HG03460 (cell line): ENCODE data around the gene DCBLD1.
"Not testable (repeated sequence)": the region's sequence is repeated elsewhere in the genome, so short reads cannot be mapped to it uniquely, and the experiment has no call there.

Experiments used
- ATAC-seq: cut with Tn5 transposase; IDR thresholded peaks from one replicate; pipeline ENCODE4 v1.9.1; 2021; ENCODE audit not compliant: unreplicated experiment

The DCBLD1 gene

GRCh38 chr6:117482240-117483003, at the start of gene DCBLD1:
DCBLD1 (plus strand) TSS chr6:117482674; CDS start chr6:117482782, 108 bp downstream.
- peak; percentile 64 for ATAC-seq

GRCh38 chr6:117440706-117441525, 41.6 kb upstream of the DCBLD1 start:
- ATAC-seq, result no peak

- no peak for ATAC-seq
These were observed 40.6 kb upstream of the DCBLD1 start for GRCh38 chr6:117441824-117442264.

DNA sequence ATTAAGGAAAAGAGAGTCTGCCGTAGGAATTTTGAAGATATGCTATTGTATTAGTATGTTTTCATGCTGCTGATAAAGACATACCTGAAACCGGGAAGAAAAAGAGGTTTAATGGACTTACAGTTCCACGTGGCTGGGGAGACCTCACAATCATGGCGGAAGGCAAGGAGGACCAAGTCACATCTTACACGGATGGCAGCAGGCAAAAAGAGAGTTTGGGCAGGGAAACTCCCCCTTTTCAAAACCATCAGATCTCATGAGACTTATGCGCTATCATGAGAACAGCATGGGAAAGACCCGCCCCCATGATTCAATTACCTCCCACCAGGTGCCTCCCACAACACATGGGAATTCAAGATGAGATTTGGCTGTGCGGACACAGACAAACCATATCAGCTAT, 40.2 kb upstream of the DCBLD1 start:
- not testable (repeated sequence) for ATAC-seq

- ATAC-seq, result no peak
These were observed 37.9 kb upstream of the DCBLD1 start for GRCh38 chr6:117444600-117444999.

- ATAC-seq, result no peak
These were observed 35.6 kb upstream of the DCBLD1 start for GRCh38 chr6:117446861-117447260.

DNA sequence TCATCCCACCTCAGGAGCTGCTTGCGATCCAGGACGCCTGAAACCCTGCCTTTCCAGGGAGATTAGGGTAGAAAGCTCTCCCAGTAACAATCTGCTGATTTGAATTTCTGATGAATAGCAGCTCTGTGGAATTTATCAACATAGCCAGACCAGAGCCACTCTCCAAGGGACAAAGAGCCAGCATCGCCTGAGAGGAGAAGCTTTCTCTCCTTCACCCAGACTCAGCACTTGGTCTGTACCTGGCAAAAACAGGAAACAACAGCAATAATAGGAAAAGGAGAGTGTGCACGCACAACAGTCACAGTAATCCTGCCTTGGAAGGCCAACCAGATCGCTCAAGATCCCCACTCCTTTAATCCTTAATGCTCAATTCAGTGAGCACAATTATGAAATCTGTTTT, 34.5 kb upstream of the DCBLD1 start:
- no peak for ATAC-seq

DNA sequence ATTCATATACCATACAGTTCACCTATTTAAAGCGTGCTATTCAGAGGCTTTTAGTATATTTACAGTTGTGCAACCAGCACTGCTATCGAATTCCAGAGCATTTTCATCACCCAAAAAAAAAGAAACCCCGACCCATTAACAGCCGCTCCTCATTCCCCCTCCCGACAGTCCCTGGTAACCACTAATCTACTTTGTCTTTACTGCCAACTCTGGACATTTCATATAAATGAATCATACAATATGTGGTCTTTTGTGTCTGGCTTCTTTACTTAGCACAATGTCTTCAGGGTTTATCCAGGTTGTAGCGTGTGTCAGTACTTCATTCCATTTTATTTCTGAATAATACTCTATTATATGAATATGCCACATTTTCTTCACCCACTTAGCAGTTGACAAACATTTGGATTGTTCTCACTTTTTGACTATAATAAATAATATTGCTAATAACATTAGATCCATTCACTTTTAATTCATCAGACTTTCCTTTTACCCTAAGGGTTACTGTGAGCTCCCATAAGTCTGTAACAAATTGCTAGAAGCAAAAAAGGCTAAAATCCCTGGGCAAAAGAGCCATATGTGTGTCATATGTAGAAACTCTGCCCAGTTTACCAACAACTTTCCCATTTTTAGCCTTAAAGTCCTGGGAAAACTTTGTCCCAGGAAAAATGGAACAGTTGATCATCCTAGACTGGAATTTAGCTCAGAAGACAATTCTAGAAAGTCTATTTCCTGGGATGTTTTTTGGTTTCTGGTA, 33.6 kb upstream of the DCBLD1 start:
- ATAC-seq, result no peak

DNA sequence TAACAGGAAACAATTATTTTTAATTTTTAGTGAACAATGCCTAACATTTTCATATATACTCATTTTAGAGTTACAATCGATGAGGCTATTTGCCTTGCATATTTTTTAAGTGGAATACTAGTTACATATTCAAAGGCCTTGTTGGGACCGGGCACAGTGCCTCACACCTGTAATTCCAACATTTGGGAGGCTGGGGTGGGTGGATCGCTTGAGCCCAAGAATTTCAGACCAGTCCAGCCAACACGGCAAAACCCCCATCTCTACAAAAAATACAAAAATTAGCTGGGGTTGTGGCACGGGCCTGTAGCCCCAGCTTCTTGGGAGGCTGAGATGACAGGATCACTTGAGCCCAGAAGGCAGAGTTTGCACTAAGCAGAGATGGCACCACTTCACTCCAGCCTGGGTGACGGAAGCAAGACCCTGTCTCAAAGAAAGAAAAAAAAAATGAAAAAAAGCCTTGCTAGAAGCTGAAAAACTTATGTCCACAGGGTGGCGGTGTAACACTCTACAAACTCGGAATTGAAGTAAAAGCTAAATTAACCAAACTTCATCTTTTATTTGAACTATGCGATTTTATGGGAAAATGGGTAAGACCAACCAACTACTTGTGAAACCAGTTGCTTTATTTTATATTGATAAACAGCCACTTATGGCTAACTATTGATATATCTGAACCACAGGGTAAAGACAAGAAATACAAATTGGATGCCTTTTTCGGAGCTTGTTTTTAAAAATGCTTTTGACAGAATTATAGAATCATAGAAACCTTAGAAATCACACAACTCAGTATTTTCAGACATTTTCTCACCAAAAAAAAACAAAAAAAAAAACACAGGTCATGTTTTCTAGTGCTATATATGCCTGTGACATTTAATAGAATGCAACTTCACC, 32.7 kb upstream of the DCBLD1 start:
- no peak for ATAC-seq

- ATAC-seq, result no peak
These were observed 30.8 kb upstream of the DCBLD1 start for GRCh38 chr6:117451671-117452070.

GRCh38 chr6:117456250-117456649, 26.2 kb upstream of the DCBLD1 start:
- no peak for ATAC-seq

DNA sequence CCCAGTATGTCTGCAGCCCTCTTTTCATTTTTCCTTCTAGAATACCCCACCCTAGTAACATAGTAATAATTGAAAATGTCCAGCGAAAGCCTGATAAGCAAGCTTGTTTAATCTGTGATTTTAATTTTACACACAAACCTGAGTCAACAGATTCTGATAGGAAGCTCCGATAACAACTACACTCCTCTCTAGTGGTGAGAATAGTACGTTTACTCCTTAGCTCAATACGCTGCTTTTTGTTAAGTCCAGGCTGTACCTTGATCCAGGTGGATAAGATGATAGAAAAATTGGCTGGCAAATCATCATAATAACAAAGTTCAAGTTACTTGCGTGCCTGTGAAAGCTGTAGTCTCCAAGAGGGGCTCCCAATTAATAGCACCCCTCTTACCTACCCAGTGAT, 25.5 kb upstream of the DCBLD1 start:
- no peak for ATAC-seq

GRCh38 chr6:117459204-117459944, 23.1 kb upstream of the DCBLD1 start:
- no peak for ATAC-seq

GRCh38 chr6:117463762-117464665, 18.5 kb upstream of the DCBLD1 start:
- peak; percentile 57 for ATAC-seq

DNA sequence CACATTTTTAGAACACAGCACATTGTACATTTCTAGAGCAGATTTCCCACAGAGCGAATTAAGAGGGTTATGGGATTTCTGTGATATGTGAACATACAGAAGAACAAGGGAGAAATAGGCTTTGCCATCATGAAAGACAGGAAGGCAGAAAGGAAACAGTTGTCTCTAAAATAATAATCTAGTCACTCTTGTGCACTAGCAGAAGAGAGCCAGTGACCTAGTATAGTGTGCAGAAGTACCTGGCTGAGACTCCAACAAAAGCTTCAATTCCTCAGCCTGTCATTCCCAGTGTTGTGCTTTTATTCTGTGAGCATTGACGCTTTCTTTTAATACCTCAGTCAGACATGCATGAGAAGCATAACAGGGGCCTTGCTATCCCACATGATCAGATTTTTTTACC, 17.8 kb upstream of the DCBLD1 start:
- no peak for ATAC-seq

DNA sequence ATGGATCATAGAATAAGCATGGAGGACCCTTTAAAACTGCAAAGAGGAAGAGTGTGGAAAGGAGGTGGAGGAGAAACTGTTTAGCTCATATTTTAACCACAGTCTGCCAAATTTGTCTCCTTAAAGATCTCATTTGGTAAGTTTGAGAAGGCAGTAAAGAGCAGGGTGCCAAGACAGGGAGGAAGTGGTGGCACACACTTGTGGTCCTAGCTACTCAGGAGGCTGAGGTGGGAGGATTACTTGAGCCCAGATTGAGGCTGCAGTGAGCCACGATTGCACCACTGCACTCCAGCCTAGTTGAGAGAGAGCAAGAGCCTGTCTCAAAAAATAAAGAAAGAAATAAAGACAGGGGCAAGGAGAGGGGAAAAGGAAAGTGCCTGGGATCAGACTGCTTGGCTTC, 16.8 kb upstream of the DCBLD1 start:
- ATAC-seq, result no peak

DNA sequence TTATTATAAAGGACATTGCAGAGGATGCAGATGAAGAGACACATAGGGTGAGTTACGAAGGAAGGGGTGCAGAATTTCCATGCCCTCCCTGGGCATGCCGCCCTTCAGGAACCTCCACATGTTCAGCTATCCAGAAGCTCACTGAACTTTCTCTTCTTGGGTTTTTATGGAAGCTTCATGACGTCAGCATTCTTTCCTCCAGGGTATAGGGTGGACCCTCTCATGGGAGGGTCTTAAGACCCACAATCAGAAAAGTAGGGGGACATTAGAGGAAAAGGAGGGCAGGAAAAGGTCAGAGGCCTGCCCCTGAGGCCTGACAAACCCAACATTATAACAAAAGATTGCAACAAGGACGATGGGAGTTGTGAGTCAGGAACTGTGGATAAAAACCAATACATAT, 14.6 kb upstream of the DCBLD1 start:
- ATAC-seq, result no peak

DNA sequence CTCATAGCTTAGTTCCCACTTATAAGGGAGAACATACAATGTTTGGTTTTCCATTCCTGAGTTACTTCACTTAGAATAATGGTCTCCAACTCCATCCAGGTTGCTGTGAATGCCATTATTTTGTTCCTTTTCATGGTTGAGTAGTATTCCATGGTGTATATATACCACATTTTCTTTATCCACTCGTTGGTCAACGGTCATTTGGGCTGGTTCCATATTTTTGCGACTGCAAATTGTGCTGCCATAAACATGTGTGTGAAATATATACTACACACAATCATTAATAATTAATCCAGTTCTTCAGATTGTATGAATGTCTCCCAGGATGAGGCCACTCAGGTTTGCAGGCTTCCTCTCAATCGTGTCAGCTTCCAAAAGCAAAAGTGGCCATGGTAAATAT, 13.9 kb upstream of the DCBLD1 start:
- ATAC-seq, result not testable (repeated sequence)

GRCh38 chr6:117469356-117469755, 13.1 kb upstream of the DCBLD1 start:
- no peak for ATAC-seq
